GM12891 (cell line): ENCODE data around the gene EID3.

ENCODE experiments used
- DNase-seq: peaks from one replicate; pipeline ENCODE4 v3.0.0; 2011; ENCODE audit warnings: low spot score; ENCODE audit not compliant: insufficient read length
- FAIRE-seq: peaks from 2 replicates; lab custom pipeline; 2011; peaks lifted over from hg19 to GRCh38; lab: Jason Lieb, UNC
- PAX5 ChIP-seq: IDR thresholded peaks from 2 replicates; pipeline ENCODE4 v1.6.1; 2011; ENCODE audit warnings: low read length, moderate library complexity, mild to moderate bottlenecking; ENCODE audit not compliant: insufficient read depth, severe bottlenecking
- POLR2A ChIP-seq: IDR thresholded peaks from 2 replicates; pipeline ENCODE4 v1.6.1; 2011; ENCODE audit warnings: low read depth, low read length, control low read depth
- POLR2AphosphoS5 ChIP-seq: IDR thresholded peaks from 2 replicates; pipeline ENCODE4 v1.6.1; 2011; ENCODE audit warnings: low read depth, low read length, control low read depth
- POU2F2 ChIP-seq: IDR thresholded peaks from 2 replicates; pipeline ENCODE4 v1.6.1; 2011; ENCODE audit warnings: low read depth, mild to moderate bottlenecking, control low read depth, low read length, moderate library complexity
- SPI1 ChIP-seq: IDR thresholded peaks from 2 replicates; pipeline ENCODE4 v1.6.1; 2011; ENCODE audit warnings: low read depth, low read length, control low read depth
- TAF1 ChIP-seq: IDR thresholded peaks from 2 replicates; pipeline ENCODE4 v1.6.1; 2011; ENCODE audit warnings: low read depth, low read length, control low read depth

The EID3 gene

GRCh38 chr12:104345234-104346066, 41.9 kb downstream of the EID3 start:
- FAIRE-seq (no peak), DNase-seq (no peak)
- no peak for TF ChIP-seq POLR2A
- no peak for TF ChIP-seq POLR2AphosphoS5
- TF ChIP-seq TAF1 = no peak
- TF ChIP-seq SPI1 = no peak
- TF ChIP-seq PAX5 = no peak
- no peak for TF ChIP-seq POU2F2

- no peak for FAIRE-seq
- TF ChIP-seq SPI1 (no peak), POU2F2 (no peak), PAX5 (no peak), POLR2A (no peak), POLR2AphosphoS5 (no peak), TAF1 (no peak)
Observed at GRCh38 chr12:104347374-104348075, 44.0 kb downstream of the EID3 start.

GRCh38 chr12:104348283-104348993, 44.9 kb downstream of the EID3 start:
- no peak for TF ChIP-seq SPI1
- TF ChIP-seq POLR2AphosphoS5 = no peak
- no peak for TF ChIP-seq TAF1
- TF ChIP-seq POLR2A = no peak
- no peak for TF ChIP-seq PAX5
- no peak for TF ChIP-seq POU2F2
- FAIRE-seq (no peak), DNase-seq (no peak)

More at GRCh38 chr12:104347374-104348075, 44.0 kb downstream of the EID3 start:
- no peak for DNase-seq

- TF ChIP-seq TAF1 (no peak), PAX5 (no peak), POLR2A (no peak), SPI1 (no peak), POU2F2 (no peak), POLR2AphosphoS5 (no peak)
Observed at GRCh38 chr12:104348994-104349494, 45.5 kb downstream of the EID3 start.

GRCh38 chr12:104350211-104351056, 46.9 kb downstream of the EID3 start:
- FAIRE-seq (peak; percentile 31), DNase-seq (no peak)
- TF ChIP-seq POLR2AphosphoS5 (no peak), SPI1 (no peak), TAF1 (no peak), POLR2A (no peak), POU2F2 (no peak), PAX5 (no peak)

More at GRCh38 chr12:104348994-104349494, 45.5 kb downstream of the EID3 start:
- FAIRE-seq = no peak
- DNase-seq = no peak

GRCh38 chr12:104351057-104351983, 47.8 kb downstream of the EID3 start:
- TF ChIP-seq SPI1 = no peak
- peak; percentile 22; the same call in 1 of the 2 replicates for TF ChIP-seq POLR2AphosphoS5
- no peak; the same call in 1 of the 2 replicates for TF ChIP-seq POLR2A
- no peak for TF ChIP-seq PAX5
- DNase-seq (no peak), FAIRE-seq (peak; percentile 9)

GRCh38 chr12:104352106-104352713, 48.7 kb downstream of the EID3 start:
- DNase-seq (no peak), FAIRE-seq (no peak)
- no peak for TF ChIP-seq SPI1
- TF ChIP-seq POLR2AphosphoS5 = no peak; the same call in 1 of the 2 replicates
- TF ChIP-seq TAF1 = no peak
- no peak for TF ChIP-seq POLR2A
- no peak for TF ChIP-seq POU2F2
- TF ChIP-seq PAX5 = no peak
